ENCODE results near the gene ASPHD2. TPM values are rescaled to one million over a fixed set of nuclear protein-coding genes. Genes with fewer than 3 reads are reported as not detected.

The ASPHD2 gene
- polyA plus RNA-seq, 1 of the 3 experiments (the other 2 are of a cell fraction) = 2.2 TPM

DNA sequence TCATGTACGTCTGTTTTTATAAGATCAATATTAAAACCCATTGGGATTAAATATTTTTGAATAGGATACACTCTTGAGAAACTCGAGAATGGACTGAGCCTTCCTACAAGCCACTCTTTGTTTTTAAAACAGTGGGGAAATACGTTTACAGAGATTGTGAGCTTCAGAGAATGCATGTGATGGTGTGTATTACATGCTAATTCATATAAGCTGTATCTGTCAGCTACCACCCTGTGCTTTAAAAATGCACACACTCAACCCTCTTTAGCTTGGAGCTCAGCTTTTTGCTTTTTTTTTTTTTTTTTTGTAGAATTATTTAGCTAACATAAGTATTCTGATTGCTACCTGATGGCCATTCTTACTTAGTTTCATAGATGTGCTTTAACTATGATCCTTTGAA, 46.3 kb upstream of the ASPHD2 start:
- Histone ChIP-seq H3K4me3 (ENCODE audit: low read depth in 2 of 2, low read length in 1 of 2) (no peak overlapping the region), H3K79me2 (ENCODE audit: insufficient read depth) (no peaks in the 10 kb centered on the region), H2AFZ (ENCODE audit: low read depth) (no peak overlapping the region), H3K27me3 (ENCODE audit: insufficient read depth) (no peaks in the 10 kb centered on the region; the same call in 1 of the 2 replicates), H3K27ac (ENCODE audit: low read depth in 2 of 2, low read length in 1 of 2) (no peak overlapping the region), H3K4me1 (ENCODE audit: control insufficient read depth in 1 of 2, insufficient read depth in 2 of 2, low read depth in 1 of 2, low read length in 1 of 2) (no peaks in the 10 kb centered on the region), H3F3A (replicated peaks; ENCODE audit: insufficient read depth) (no peaks in the 10 kb centered on the region), H3K36me3 (replicated peaks in 1 of 2; ENCODE audit: control insufficient read depth in 1 of 2, insufficient read depth in 2 of 2, low read length in 1 of 2) (no peaks in the 10 kb centered on the region), H4K20me1 (ENCODE audit: insufficient read depth) (no peaks in the 10 kb centered on the region), H3K9me3 (no peaks in the 10 kb centered on the region), H3K4me2 (no peak overlapping the region), H3K9ac (no peak overlapping the region), H3K9me2 (no peaks in the 10 kb centered on the region)
- no peak for DNase-seq
- TF ChIP-seq SMC3 (IDR thresholded peaks at IDR 0.05; ENCODE audit: low read depth, low read length) (no peak), POLR2AphosphoS5 (IDR thresholded peaks at IDR 0.05; ENCODE audit: low read depth, low read length) (no peak), MEF2A (IDR thresholded peaks at IDR 0.05; ENCODE audit: borderline replicate concordance, low read depth) (no peak), SIN3A (IDR thresholded peaks at IDR 0.05; ENCODE audit: borderline replicate concordance, low read depth, low read length) (no peak), YY1 (IDR thresholded peaks at IDR 0.05; ENCODE audit: low read depth) (no peak), USF1 (IDR thresholded peaks at IDR 0.05; ENCODE audit: borderline replicate concordance, low read depth) (no peak), NFIC (IDR thresholded peaks at IDR 0.05; ENCODE audit: borderline replicate concordance) (no peak), PBX3 (IDR thresholded peaks at IDR 0.05) (no peak), EP300 (IDR thresholded peaks at IDR 0.05; ENCODE audit: borderline replicate concordance in 1 of 2, low read depth in 1 of 2, low read length in 1 of 2) (no peak), TCF12 (IDR thresholded peaks at IDR 0.05) (no peak), RFX5 (IDR thresholded peaks at IDR 0.05; ENCODE audit: low read length) (no peak), GABPA (IDR thresholded peaks at IDR 0.05; ENCODE audit: low read depth) (no peak), NRF1 (IDR thresholded peaks at IDR 0.05; ENCODE audit: low read depth, low read length) (no peak), RCOR1 (IDR thresholded peaks at IDR 0.05; ENCODE audit: low read length) (no peak), TAF1 (IDR thresholded peaks at IDR 0.05; ENCODE audit: borderline replicate concordance, low read depth, low read length) (no peak), EZH2phosphoT487 (IDR thresholded peaks at IDR 0.05; ENCODE audit: borderline replicate concordance, low read depth) (no peak), FOXM1 (IDR thresholded peaks at IDR 0.05; ENCODE audit: low read depth) (no peak)
- TF ChIP-seq, protein P1, sequence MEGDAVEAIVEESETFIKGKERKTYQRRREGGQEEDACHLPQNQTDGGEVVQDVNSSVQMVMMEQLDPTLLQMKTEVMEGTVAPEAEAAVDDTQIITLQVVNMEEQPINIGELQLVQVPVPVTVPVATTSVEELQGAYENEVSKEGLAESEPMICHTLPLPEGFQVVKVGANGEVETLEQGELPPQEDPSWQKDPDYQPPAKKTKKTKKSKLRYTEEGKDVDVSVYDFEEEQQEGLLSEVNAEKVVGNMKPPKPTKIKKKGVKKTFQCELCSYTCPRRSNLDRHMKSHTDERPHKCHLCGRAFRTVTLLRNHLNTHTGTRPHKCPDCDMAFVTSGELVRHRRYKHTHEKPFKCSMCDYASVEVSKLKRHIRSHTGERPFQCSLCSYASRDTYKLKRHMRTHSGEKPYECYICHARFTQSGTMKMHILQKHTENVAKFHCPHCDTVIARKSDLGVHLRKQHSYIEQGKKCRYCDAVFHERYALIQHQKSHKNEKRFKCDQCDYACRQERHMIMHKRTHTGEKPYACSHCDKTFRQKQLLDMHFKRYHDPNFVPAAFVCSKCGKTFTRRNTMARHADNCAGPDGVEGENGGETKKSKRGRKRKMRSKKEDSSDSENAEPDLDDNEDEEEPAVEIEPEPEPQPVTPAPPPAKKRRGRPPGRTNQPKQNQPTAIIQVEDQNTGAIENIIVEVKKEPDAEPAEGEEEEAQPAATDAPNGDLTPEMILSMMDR (IDR thresholded peaks at IDR 0.05) = no peak
- TF ChIP-seq, protein P2, sequence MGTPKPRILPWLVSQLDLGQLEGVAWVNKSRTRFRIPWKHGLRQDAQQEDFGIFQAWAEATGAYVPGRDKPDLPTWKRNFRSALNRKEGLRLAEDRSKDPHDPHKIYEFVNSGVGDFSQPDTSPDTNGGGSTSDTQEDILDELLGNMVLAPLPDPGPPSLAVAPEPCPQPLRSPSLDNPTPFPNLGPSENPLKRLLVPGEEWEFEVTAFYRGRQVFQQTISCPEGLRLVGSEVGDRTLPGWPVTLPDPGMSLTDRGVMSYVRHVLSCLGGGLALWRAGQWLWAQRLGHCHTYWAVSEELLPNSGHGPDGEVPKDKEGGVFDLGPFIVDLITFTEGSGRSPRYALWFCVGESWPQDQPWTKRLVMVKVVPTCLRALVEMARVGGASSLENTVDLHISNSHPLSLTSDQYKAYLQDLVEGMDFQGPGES (IDR thresholded peaks at IDR 0.05; ENCODE audit: low read depth, low read length) = no peak
- 12% methylated on average over 3 of the region's 3 CpGs for WGBS (ENCODE audit: low lambda C conversion rate)
- CTCF ChIA-PET = interaction anchor here (1.7 to 5.4 kb wide), 4 partner anchors 10 to 78 kb away, joined by 7 to 25 read pairs (median 8); no protein-coding TSS in a partner anchor
- POLR2A ChIA-PET = no interaction called here

Measured in SK-N-SH (cell line).